Measurements from ENCODE around the gene PLPPR4. TPM values are rescaled to one million over a fixed set of nuclear protein-coding genes. Genes with fewer than 3 reads are reported as not detected.
"Not testable (repeated sequence)": the region's sequence is repeated elsewhere in the genome, so short reads cannot be mapped to it uniquely, and the experiment has no call there.

PLPPR4 gene, protein sequence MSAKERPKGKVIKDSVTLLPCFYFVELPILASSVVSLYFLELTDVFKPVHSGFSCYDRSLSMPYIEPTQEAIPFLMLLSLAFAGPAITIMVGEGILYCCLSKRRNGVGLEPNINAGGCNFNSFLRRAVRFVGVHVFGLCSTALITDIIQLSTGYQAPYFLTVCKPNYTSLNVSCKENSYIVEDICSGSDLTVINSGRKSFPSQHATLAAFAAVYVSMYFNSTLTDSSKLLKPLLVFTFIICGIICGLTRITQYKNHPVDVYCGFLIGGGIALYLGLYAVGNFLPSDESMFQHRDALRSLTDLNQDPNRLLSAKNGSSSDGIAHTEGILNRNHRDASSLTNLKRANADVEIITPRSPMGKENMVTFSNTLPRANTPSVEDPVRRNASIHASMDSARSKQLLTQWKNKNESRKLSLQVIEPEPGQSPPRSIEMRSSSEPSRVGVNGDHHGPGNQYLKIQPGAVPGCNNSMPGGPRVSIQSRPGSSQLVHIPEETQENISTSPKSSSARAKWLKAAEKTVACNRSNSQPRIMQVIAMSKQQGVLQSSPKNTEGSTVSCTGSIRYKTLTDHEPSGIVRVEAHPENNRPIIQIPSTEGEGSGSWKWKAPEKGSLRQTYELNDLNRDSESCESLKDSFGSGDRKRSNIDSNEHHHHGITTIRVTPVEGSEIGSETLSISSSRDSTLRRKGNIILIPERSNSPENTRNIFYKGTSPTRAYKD
- total RNA-seq (2014; rRNA removed; shearing (Covaris generic)): 0.29 and 0.57 TPM in 2 replicates

DNA sequence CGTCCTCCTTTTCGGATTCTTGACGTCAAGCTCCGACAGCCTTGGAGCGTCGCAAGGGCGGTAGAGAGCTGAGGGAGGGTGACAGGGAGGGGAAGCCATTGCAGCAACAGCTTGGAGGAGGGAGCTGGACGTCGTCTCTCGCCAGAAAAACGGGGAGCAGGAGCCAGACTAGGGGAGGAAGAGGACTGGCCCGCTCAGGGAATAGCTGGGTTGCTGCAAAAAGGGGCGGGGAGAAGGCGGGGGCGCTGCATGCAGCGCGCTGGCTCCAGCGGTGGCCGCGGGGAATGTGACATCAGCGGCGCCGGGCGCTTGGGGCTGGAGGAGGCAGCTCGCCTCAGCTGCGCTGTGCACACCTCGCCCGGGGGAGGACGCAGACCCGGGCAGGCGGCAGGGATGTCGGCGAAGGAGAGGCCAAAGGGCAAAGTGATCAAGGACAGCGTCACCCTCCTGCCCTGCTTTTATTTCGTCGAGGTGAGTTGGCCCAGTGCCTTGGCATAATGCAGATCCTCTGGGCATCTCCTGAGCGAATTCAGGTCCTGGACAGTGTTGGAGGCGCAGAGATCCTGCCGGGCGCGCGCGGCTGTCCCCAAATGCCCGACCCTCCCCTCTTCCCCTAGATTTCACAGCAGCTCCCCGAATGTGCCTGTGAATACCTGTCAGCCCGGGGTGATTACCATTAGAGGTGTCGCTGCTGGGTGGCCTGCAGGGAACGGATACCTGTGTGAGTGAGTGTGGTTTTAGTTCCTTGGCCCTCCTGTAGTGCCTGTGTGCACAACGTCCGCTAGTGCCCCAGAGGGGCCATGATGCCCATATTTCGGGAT, at the start of gene PLPPR4:
TSS of gene PLPPR4 (plus strand) at position 292 of the 821 bp plus-strand sequence. CDS start at position 394, 102 bp downstream.
- DNase-seq (ENCODE audit: low spot score): peak; percentile 4

GRCh38 chr1:99216956-99217355, 47.3 kb upstream of the PLPPR4 start:
- DNase-seq (ENCODE audit: low spot score): no peak

- no peak for DNase-seq (ENCODE audit: low spot score)
These were observed 46.7 kb upstream of the PLPPR4 start for GRCh38 chr1:99217599-99217998.

GRCh38 chr1:99218572-99218971, 45.7 kb upstream of the PLPPR4 start:
- no peak for DNase-seq (ENCODE audit: low spot score)

GRCh38 chr1:99218999-99219398, 45.3 kb upstream of the PLPPR4 start:
- DNase-seq (ENCODE audit: low spot score): no peak

DNA sequence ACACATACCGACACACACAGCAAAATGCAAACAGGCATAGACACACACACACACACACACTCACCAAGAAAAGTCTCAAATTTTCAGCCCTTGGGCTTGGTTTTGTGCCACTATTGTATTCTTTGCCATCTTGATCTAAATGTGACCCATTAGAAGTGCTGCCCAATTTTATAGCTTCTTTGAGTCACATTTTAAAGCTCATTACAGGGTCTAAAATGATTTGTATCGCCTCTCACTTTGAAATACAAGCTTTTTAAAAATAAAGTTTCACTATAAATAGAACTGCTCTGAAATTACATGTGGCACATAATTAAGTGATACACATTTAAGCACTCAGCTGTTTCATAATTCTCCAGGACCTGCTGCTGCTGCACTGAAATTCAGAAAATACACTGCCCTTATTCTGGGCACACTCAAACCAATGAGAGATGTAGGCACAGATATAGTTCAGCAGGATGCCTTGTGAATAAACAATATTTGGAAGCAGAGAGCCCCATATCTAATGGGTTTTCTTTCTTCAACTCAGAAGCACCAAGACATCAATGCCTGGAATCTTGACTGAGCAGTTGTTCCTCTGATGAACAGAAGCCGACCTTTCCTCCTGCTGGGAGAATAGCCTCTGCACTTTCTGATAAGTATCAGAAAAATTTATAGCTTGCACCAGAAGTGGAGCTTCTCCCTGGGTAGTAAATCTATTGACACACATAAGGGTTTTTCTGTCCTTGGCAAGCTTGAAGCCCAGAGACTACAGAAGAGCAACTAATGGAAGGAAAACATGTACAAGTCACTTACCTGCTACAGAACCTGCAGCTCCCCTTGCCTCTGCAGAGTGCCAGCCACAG, 37.0 kb upstream of the PLPPR4 start:
- DNase-seq (ENCODE audit: low spot score): no peak

DNA sequence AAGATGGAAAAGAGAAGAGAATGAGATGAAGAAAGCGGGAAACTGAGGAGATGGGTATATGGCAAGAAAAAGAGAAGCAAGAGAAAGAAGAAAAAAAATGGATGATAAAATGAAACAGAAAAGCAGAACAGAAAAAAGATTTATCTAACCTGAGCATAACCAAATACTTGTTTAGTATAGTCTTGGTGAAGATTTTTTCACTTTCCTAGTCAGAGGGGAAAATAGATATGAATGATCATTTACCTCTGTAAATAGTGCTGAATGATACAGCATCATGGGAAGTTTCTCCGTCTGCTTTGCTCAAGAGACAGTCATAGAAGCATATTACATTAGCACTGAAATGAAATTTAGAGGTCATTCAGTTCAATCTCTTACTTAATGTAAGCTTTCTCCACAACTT, 36.1 kb upstream of the PLPPR4 start:
- DNase-seq (ENCODE audit: low spot score): no peak

GRCh38 chr1:99229122-99229521, 35.2 kb upstream of the PLPPR4 start:
- DNase-seq (ENCODE audit: low spot score): no peak

GRCh38 chr1:99230695-99231094, 33.6 kb upstream of the PLPPR4 start:
- DNase-seq (ENCODE audit: low spot score): no peak

DNA sequence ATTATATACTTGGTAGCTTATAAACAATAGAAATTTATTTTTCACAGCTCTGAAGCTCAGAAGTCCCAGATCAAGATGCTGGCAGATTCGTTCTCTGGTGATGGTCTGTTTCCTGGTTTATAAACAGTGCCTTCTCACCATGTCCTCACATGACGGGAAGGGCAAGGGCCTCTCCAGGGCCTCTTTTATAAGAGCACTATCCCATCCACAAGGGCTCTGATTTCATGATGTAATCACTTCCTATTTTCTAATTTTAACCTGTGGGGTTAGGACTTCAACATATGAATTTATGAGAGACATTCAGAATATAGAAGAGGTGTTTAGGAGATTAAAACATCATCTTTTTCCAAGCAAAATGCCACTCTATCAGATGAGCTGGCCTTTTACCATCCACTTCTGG, 32.1 kb upstream of the PLPPR4 start:
- no peak for DNase-seq (ENCODE audit: low spot score)

- DNase-seq (ENCODE audit: low spot score): no peak
These were observed 30.8 kb upstream of the PLPPR4 start for GRCh38 chr1:99233446-99233845.

DNA sequence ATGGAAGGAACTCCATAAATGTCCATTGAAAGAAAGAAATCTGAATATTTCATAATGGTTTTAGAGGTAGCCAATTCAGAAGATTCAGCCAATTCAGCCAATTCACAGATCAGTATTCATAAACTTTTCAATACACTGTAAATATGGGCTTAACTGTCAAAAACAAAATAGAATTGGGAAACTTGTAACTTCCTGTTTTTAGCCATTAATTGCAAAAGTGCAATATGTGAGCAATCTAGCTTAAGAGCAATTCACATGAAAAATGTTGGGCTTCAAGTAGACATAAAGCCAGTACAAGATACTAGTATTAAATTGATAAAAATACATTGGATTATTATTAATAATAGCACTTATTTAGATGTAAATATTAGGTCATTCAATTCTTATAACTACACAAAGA, 27.5 kb upstream of the PLPPR4 start:
- DNase-seq (ENCODE audit: low spot score): no peak

GRCh38 chr1:99239690-99240089, 24.6 kb upstream of the PLPPR4 start:
- no peak for DNase-seq (ENCODE audit: low spot score)

DNA sequence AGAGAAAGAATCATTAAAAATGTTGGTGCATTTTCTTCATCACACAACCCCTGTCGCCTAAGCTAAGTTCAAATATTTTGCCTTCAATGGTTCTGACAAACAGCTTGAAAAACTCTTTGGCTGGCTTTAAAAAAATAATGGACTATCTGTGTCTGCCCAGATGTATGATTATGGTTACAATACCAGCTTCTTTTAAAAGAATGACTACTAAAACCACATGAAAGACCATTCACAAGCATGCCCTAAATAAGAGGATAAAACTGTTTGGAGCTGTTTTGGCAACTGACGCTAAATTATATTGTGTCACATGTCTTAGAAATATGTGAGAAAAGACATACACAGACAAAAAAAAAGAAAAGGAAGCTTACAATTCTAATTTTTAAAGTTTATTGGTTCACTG, 23.7 kb upstream of the PLPPR4 start:
- DNase-seq (ENCODE audit: low spot score): no peak

GRCh38 chr1:99246152-99246551, 18.1 kb upstream of the PLPPR4 start:
- no peak for DNase-seq (ENCODE audit: low spot score)

- no peak for DNase-seq (ENCODE audit: low spot score)
These were observed 17.1 kb upstream of the PLPPR4 start for GRCh38 chr1:99247199-99247598.

GRCh38 chr1:99250728-99251127, 13.6 kb upstream of the PLPPR4 start:
- no peak for DNase-seq (ENCODE audit: low spot score)

- no peak for DNase-seq (ENCODE audit: low spot score)
These were observed 13.0 kb upstream of the PLPPR4 start for GRCh38 chr1:99251308-99251707.

DNA sequence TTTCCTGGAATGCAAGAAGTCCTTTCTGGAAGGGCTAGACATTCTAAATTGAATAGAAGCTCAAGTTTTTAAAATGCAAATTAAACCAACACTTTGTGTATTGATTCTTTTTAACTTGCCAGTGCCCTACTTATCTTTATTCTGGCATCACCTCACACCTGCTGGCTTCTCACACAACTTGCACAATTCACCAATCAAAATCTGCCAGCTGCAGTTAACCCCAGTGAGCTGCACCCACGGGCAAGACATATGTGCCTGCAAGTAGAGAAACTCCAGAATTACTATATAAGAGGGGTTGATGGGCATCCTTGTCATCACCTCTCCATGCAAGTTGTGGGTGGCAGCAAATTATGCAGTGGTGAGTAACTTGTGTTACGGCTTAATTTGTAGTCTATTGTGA, 11.7 kb upstream of the PLPPR4 start:
- DNase-seq (ENCODE audit: low spot score): no peak

- DNase-seq (ENCODE audit: low spot score): not testable (repeated sequence)
These were observed 3.9 kb upstream of the PLPPR4 start for GRCh38 chr1:99260402-99260801.

- no peak for DNase-seq (ENCODE audit: low spot score)
These were observed 832 bp downstream of the PLPPR4 start for GRCh38 chr1:99265124-99265523.

All from A172 (cell line).